ENCODE measurements around the gene TECTB. TPM values are rescaled to one million over a fixed set of nuclear protein-coding genes. Genes with fewer than 3 reads are reported as not detected.
A peak's percentile ranks its signal among the peaks of the same experiment; 100 is the strongest.

The TECTB gene
- total RNA-seq, 2 donors from 2014 or later, result not detected

DNA sequence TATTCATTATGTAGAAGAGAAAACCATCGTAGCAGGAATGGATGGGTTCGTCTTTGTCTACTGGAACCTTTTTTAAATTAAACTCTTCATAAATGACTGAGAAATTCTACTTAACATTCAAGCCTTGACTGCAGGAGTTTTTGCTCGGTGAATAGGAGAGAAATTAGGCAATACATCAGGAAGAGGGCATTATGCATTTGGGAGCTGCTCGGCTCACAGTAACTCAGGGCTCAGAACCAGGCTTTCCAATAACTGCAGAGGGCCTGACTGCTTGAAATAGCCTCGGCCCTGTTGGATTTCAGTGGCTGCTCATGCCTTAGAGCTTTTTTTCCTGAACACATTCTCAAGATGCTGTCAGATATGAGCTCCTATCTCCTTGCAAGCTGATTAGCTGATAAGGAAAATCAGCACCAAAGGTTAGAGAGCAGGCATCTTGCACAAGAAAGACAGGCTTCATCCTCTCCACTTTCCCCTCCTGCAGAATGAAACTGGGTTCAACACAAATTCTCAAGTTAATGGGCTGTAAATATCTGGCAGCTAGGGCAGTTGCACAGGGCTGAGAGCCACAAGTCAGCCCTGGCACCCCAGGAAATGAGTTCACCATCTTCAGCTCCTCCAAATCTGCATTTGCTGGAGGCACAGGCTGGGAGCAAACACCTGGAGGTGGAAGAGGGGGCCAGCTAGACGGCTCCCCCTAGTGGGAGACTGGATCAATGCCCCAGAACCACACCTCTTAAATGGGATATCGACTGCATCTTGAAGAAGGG is 24.3 kb downstream of the TECTB start:
- Histone ChIP-seq H3K27ac (no peak overlapping the region), H3K27me3 (no peaks in the 10 kb centered on the region), H3K36me3 (replicated peaks in 1 of 2; ENCODE audit: insufficient read depth in 1 of 2, low read depth in 2 of 2) (no peaks in the 10 kb centered on the region), H3K9me3 (no peaks in the 10 kb centered on the region), H3K4me1 (no peaks in the 10 kb centered on the region), H3K4me3 (no peak overlapping the region)
- ATAC-seq (peak; percentile 62), DNase-seq (peak; percentile 35 to 60 (median 48))
- TF ChIP-seq POLR2A (IDR thresholded peaks at IDR 0.05), result no peak
- TF ChIP-seq, protein P1, sequence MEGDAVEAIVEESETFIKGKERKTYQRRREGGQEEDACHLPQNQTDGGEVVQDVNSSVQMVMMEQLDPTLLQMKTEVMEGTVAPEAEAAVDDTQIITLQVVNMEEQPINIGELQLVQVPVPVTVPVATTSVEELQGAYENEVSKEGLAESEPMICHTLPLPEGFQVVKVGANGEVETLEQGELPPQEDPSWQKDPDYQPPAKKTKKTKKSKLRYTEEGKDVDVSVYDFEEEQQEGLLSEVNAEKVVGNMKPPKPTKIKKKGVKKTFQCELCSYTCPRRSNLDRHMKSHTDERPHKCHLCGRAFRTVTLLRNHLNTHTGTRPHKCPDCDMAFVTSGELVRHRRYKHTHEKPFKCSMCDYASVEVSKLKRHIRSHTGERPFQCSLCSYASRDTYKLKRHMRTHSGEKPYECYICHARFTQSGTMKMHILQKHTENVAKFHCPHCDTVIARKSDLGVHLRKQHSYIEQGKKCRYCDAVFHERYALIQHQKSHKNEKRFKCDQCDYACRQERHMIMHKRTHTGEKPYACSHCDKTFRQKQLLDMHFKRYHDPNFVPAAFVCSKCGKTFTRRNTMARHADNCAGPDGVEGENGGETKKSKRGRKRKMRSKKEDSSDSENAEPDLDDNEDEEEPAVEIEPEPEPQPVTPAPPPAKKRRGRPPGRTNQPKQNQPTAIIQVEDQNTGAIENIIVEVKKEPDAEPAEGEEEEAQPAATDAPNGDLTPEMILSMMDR (IDR thresholded peaks at IDR 0.05), result peak; percentile 54 to 73 (median 62)
- WGBS, 2 donors, result 37 to 39% methylated on average over 6 to 7 of the region's 7 CpGs
- intact Hi-C loops (cut with DNase I), result no loop called here

DNA sequence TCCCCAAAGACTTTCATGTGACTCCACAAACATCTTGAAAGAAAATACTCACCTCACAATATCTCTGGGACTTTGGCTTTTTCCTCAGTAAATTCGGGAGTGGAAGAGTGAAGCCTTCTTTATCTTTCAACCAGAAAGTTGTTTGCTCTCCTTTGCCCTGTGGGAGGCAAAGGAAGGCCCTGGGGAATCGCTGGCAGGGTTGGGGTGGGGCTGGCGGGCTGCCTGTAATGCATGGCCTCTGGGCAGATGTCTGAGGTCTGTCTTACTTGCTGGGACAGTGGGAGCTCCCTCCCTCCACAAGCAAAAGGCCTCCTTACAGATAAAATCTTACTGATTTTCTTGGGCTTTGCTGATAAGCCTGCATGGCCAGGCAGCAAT is 24.9 kb downstream of the TECTB start:
- Histone ChIP-seq H3K4me3 (no peak overlapping the region), H3K36me3 (replicated peaks in 1 of 2; ENCODE audit: insufficient read depth in 1 of 2, low read depth in 2 of 2) (no peaks in the 10 kb centered on the region), H3K27me3 (no peaks in the 10 kb centered on the region), H3K4me1 (no peaks in the 10 kb centered on the region), H3K9me3 (no peaks in the 10 kb centered on the region), H3K27ac (no peak overlapping the region)
- ATAC-seq, result no peak
- WGBS, 2 donors, result 4 to 19% methylated on average over 3 of the region's 3 CpGs
- intact Hi-C loops (cut with DNase I), result no loop called here
- DNase-seq, result no peak
- TF ChIP-seq POLR2A (IDR thresholded peaks at IDR 0.05), result no peak
- TF ChIP-seq, protein P1 (IDR thresholded peaks at IDR 0.05), result no peak

DNA sequence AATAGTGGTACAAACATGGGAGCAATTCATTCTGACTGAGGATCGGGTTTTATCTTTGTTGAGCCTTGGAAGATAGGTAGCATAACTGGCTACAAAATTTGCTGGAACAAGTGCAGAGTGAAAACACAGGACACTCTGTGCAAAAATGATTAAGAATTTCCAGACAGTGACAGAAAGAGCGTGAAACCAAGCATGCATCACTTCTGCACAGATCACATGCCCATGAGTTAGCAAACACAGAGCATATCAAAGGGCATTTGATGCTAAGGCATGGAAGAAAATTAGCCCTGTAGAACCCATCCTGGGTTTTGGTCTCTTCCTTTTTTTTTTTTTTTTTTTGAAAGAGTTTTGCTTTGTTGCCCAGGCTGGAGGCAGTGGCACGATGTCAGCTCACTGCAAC is 28.3 kb downstream of the TECTB start:
- no peaks in the 10 kb centered on the region for H3K27me3 ChIP-seq
- H3K36me3 ChIP-seq (replicated peaks in 1 of 2; ENCODE audit: insufficient read depth in 1 of 2, low read depth in 2 of 2), result no peaks in the 10 kb centered on the region
- no peak overlapping the region for H3K27ac ChIP-seq
- H3K9me3 ChIP-seq, result no peaks in the 10 kb centered on the region
- no peak for DNase-seq
- TF ChIP-seq, protein P1 (IDR thresholded peaks at IDR 0.05), result no peak
- TF ChIP-seq POLR2A (IDR thresholded peaks at IDR 0.05), result no peak
- no peaks in the 10 kb centered on the region for H3K4me1 ChIP-seq
- intact Hi-C loops (cut with DNase I), result no loop called here
- no peak for ATAC-seq
- 74 to 89% methylated on average over 3 of the region's 3 CpGs for WGBS, 2 donors
- no peak overlapping the region for H3K4me3 ChIP-seq

DNA sequence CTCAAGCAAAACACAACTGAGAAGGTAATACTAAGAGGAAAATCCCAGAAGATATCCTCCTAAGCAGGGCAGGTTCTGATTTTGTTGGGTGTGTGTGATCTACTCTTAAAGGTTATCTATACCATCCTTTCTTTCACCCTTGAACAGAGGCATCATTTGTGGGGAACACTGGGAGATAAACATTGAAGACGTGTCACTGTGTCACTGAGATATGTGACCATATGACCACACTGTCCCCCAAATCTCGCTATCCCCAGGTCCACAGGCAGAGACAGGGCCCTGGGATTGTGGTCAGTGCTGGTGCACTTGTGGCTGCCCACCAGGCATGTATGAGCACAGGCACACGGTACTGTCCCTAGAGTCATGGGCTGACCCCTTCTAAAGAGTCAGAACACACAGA is 30.0 kb downstream of the TECTB start:
- TF ChIP-seq, protein P1 (IDR thresholded peaks at IDR 0.05), result no peak
- no peak for TF ChIP-seq POLR2A (IDR thresholded peaks at IDR 0.05)
- intact Hi-C loops (cut with DNase I), result no loop called here
- 37 to 53% methylated on average over 3 of the region's 3 CpGs for WGBS, 2 donors
- H3K27me3 ChIP-seq, result no peaks in the 10 kb centered on the region
- no peak overlapping the region for H3K27ac ChIP-seq
- H3K9me3 ChIP-seq, result no peaks in the 10 kb centered on the region
- ATAC-seq (no peak), DNase-seq (no peak)
- no peaks in the 10 kb centered on the region for H3K36me3 ChIP-seq (replicated peaks in 1 of 2; ENCODE audit: insufficient read depth in 1 of 2, low read depth in 2 of 2)
- no peaks in the 10 kb centered on the region for H3K4me1 ChIP-seq
- no peak overlapping the region for H3K4me3 ChIP-seq

DNA sequence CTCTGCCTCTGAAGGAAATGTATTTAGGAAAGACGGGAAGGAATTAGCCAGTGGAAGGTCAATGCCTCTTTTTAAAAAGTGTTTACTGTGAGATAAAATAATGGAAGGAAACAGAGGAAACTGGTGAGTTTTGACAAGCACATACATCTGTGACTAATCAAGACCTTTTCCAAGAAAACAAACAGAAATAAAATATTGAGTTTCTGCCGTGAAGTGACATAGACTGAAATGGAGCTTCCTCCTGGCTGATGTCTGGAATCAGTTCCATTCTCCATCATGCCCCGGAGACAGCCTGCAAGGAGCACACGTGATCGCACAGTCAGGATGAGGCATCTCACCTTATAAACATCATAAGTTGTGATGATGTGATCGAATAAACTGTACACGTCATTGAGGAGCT is 30.7 kb downstream of the TECTB start:
- WGBS, 2 donors, result 56 to 61% methylated on average over 7 of the region's 7 CpGs
- no peak for DNase-seq
- intact Hi-C loops (cut with DNase I), result no loop called here
- H3K27ac ChIP-seq, result no peak overlapping the region
- ATAC-seq, result no peak
- TF ChIP-seq POLR2A (IDR thresholded peaks at IDR 0.05), result no peak
- TF ChIP-seq, protein P1 (IDR thresholded peaks at IDR 0.05), result no peak
- H3K4me1 ChIP-seq, result no peaks in the 10 kb centered on the region
- no peak overlapping the region for H3K4me3 ChIP-seq
- no peaks in the 10 kb centered on the region for H3K27me3 ChIP-seq
- H3K36me3 ChIP-seq (replicated peaks in 1 of 2; ENCODE audit: insufficient read depth in 1 of 2, low read depth in 2 of 2), result no peaks in the 10 kb centered on the region
- no peaks in the 10 kb centered on the region for H3K9me3 ChIP-seq

Data from body of pancreas (tissue), 4 donors.